MM.1S (cell line): ENCODE measurements around the gene SLC16A7.

ENCODE experiments used
- CTCF ChIP-seq: fragments of 300-600 bp; sonication (generic); IDR thresholded peaks from 2 replicates; pipeline ENCODE4 v1.5.1; 2016; ENCODE audit warnings: antibody characterized with exemption, low read length, mixed read lengths
- EZH2 ChIP-seq: fragments of 300-600 bp; sonication (generic); optimal IDR thresholded peaks from 2 replicates; pipeline ENCODE3; 2017; ENCODE audit warnings: low read depth, mild to moderate bottlenecking, antibody characterized with exemption, low read length, mixed read lengths
- EZH2phosphoT487 ChIP-seq: fragments of 300-600 bp; sonication (generic); IDR thresholded peaks from 2 replicates; pipeline ENCODE4 v1.6.1; 2018; ENCODE audit warnings: antibody characterized with exemption, low read length

- no peak for TF ChIP-seq CTCF
- no peak for TF ChIP-seq EZH2
- no peak for TF ChIP-seq EZH2phosphoT487
Observed at GRCh38 chr12:59620326-59620725, 24.5 kb downstream of the SLC16A7 start.
